GM21576 (cell line): ENCODE measurements around the gene ROBO4.

Experiments used
- ATAC-seq: cut with Tn5 transposase; IDR thresholded peaks from one replicate; pipeline ENCODE4 v1.9.1; 2021; ENCODE audit warnings: mild to moderate bottlenecking, moderate library complexity; ENCODE audit not compliant: unreplicated experiment

The ROBO4 gene

GRCh38 chr11:124919898-124920297 lies 22.2 kb upstream of the ROBO4 start:
- ATAC-seq: no peak

DNA sequence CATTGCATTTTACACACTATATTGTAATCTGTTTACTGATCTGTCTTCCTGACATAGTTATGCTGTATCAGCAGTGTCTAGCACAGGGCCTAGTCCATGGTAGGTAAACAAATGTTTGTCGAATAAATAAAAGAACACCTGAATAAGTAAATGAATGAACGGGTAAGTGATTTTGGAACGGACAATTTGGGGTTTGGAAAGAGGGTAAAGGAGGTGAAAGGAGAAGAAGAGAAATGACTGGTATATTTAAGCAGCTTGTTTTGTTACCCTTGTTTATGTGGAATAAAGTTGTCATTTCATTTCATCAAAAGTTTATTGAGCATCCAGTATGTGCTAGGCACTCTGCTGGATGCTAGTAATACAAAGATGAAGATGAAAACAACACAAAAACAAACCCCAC lies 21.3 kb upstream of the ROBO4 start, which contains the start of gene HEPN1:
Gene HEPN1 (plus strand): TSS at position 301 of the 400 bp plus-strand sequence.
- no peak for ATAC-seq

DNA sequence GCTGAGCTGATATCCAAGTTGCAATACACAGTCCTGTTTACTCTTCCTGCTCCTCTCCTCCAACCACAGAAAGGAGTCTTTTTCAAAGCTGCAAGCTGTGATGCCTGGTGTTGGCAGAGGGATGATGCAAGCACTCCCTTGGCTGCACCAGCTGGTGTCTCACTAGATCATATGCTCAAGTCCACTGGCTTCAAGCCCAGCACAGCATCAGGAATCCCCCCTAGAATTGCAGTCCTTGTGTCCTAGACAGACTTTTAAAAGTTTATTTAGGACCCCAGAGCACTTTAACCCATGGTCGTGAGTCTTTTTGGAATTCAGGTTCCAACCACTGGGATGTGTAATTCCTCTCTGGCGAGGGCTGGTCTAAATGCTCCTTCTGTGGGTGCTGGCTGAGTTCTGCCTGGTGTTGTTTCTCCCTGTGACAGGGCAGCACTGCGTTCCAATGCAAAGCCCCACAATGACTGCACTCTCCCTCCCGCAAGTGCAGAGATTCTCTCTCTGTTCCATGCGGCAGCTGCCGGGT lies 19.5 kb upstream of the ROBO4 start:
- no peak for ATAC-seq

DNA sequence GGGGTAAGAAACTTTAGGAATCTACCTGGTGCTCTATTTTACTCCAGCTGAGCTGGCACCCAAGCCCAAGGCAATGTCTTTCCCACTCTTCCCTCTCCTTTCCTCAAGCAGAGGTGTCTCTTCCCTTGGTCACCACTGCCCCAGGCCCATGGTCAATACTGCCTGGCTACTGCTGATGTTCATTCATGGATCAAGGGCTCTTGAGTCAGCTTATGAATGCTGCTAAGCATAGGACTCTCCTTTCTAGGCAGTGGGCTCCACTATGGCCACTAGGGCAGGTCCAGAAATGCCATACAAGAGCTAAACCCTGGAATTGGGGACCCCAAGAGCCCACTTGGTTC lies 18.7 kb upstream of the ROBO4 start:
- no peak for ATAC-seq

DNA sequence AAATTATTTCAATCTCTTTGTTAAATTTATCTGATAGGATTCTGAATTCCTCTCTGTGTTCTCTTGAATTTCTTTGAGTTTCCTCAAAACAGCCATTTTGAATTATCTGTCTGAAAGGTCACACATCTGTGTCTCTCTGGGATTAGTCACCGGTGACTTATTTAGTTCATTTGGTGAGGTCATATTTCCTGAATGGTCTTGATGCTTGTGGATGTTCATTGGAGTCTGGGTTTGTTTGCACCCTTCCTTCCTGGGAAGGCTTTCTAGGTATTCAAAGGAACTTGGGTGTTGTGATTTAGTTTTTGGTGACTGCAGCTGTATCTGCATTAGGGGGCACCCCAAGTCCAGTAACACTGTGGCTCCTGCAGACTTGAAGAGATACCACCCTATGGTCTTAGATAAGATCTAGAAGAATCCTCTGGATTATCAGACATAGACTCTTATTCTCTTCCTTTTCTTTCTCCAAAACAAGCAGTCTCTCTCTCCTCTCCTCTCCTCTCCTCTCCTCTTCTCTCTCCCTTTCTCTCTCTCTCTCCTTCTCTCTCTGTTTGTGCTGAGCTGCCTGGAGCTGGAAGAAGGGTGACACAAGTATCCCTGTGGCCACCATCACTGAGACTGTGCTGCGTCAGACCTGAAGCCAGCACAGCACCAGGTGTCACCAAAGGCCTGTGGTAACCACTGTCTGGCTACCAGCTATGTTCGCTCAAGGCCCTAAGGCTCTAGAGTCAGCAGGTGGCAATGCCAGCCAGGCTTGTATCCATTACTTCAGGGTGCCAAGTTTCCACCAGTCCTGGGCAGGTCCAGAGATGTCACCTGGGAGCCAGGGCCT lies 18.1 kb upstream of the ROBO4 start:
- no peak for ATAC-seq

GRCh38 chr11:124902616-124903015 lies 5.0 kb upstream of the ROBO4 start:
- ATAC-seq: no peak

DNA sequence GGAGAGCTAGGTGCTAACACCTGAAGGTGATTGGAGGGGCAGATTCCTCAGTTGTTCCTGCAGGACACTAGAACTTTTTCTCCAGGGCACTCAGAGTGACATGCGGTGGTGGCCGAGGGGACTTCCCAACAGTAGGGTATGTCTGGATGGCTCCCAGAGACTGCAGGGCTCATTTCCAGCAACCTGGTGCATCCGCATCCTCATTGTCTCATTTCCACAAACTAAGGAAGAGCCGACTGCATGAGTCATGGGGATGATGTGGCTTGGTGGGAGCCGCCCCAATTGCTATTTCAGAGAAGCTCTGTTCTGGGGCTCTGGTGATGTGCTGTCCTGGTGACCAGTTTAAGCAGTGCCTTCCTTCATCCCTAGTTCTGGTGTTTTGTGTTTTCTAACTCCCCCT lies 2.8 kb upstream of the ROBO4 start:
- ATAC-seq: no peak

DNA sequence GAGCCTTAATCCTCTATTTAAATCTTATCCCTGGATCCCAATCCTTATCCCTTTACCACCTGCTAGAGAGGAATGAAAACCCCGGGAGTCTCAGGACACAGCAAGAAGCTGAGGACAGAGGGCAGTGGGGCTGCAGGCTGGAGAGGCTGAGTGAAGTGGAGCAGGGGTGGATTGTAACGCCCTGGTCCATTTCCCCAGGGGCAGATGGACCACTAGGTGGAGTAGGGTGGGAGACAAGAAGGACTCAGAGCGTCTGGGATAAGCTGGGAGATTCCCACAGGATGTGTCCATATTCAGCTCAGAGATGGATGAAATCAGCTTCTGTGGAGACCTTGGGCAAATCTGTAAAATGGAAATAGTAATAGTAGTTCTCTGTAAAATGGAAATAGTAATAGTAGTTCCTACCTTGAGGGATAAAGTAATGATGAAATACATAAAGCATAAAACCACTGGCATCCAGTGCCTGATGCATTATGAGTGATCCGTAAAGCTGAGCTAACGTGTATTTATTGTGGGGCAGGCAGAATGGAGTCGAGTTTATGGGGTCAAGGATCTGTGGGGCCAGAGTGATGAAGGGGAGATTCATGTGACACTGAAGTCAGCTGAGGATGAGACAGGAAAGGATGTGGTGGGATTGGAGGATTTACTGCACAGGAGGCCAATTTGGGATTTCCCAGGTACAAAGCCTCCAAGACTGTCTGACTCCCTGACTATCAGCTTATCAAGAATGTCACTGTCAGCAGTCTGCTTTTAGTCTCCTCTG lies 1.9 kb upstream of the ROBO4 start:
- no peak for ATAC-seq

DNA sequence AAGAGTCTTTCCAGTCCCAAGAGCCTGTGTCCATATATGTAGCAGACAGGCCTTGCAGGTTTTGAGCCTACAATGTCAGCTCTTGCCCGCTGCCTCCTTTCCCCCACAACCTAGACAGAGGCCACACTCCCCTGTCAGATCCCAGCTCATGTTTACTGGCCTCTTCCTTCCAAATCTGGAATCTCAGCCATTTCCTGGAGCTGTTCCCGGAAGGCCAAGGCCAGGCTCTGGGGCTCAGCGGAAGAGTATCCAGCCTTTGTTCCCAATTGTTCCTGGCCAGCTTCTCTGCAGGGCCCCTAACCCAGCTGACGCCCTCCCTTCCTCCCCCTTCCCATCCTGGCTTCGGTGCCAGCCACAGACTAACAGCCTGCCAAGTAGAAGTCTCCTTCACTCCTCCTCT lies 1.0 kb upstream of the ROBO4 start:
- no peak for ATAC-seq

GRCh38 chr11:124898263-124898680 lies 607 bp upstream of the ROBO4 start:
- ATAC-seq: no peak

DNA sequence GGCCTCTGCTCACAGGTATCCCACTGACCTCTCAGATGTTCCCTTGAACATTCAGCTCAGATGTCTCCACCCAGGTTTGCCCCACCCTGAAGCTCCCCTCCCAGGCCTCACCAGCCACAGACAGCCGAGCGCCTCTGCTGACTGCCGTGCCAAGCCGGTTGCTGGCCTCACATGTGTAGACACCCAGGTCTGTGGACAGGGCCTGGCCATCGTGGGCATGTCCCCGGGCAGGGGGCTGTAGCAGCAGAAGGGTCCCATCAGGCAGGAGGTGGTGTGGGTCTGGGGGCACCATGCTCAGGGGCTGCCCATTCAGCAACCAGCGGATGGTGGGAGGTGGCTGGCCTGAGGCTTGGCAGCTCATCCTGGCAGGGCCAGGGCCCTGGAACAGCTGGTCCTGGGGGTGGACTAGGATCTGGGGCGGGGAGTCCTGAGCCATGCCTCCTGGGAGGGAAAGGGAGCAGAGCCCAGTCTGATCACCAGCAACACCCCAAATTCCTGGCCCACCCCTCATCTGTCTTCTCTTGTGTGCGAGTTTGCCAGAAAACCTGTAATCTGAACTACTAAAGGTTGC lies 759 bp downstream of the ROBO4 start:
- ATAC-seq: no peak

GRCh38 chr11:124896071-124896750 lies 1.5 kb downstream of the ROBO4 start:
- ATAC-seq: no peak

- ATAC-seq: no peak
These were observed 2.1 kb downstream of the ROBO4 start for GRCh38 chr11:124895471-124895971.

- ATAC-seq: no peak
These were observed 2.8 kb downstream of the ROBO4 start for GRCh38 chr11:124894606-124895430.

GRCh38 chr11:124893781-124894401 lies 3.8 kb downstream of the ROBO4 start:
- no peak for ATAC-seq

GRCh38 chr11:124892750-124893454 lies 4.8 kb downstream of the ROBO4 start:
- no peak for ATAC-seq

DNA sequence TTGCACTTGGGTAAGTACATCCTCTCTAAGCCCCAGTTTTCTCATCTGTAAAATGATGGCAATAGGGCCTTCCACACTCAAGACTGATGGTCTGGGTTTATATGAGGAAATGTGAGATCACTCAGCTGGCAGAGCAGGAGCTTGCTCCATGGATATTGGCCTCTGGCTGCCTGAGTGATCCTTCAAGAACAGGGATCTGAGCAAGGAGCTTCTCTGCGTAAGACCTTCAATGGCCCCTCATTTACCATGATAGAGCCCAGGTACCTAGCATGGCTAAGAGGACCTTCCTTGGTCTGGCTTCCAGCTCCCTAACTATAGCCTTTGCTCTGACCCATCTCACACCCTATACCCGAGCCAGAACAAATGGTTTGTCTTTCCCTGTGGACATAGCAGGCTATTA lies 5.5 kb downstream of the ROBO4 start:
- no peak for ATAC-seq

DNA sequence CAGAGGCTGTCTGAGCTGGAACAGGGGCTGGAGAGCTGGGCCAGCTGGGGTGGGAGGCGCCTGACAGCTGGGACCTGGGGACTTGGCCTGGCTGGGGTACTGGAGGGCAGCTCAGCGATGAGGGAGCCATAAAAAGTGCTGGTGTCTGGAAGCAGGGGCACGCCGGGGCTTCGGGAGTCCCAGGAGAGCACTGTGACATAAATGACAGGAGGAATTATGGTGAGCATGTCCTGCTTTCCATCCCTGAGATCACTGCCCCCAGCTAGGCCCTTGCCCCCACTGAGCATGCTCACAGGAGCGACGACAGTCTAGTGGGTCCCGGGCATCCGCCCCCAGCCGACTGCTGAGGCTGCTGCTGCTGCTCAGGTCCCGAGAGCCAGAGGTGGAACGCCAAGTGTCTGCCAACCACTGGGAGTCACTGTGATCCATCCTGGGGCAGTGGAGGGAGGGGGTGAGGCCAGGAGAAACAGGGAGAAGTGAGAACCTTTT lies 6.2 kb downstream of the ROBO4 start:
- no peak for ATAC-seq
